HEK293T (cell line): ENCODE results near the gene MCM9.

Experiments used
- FOXA1 ChIP-seq: fragments of 450-650 bp; IDR thresholded peaks from 2 replicates; pipeline ENCODE4 v1.6.1; 2016; ENCODE audit warnings: mild to moderate bottlenecking
- FOXK2 ChIP-seq: fragments of 450-650 bp; IDR thresholded peaks from 2 replicates; pipeline ENCODE4 v1.6.1; 2016; ENCODE audit warnings: mild to moderate bottlenecking
- FOXM1 ChIP-seq: fragments of 450-650 bp; IDR thresholded peaks from 2 replicates; pipeline ENCODE4 v1.6.1; 2017; ENCODE audit warnings: mild to moderate bottlenecking, borderline replicate concordance
- HDGF ChIP-seq: fragments of 450-650 bp; IDR thresholded peaks from 2 replicates; pipeline ENCODE4 v1.6.1; 2017; ENCODE audit warnings: antibody characterized with exemption, borderline replicate concordance
- L3MBTL2 ChIP-seq: fragments of 450-650 bp; conservative IDR thresholded peaks from 2 replicates; pipeline ENCODE4 v1.6.1; 2016; ENCODE audit warnings: mild to moderate bottlenecking
- LEF1 ChIP-seq: fragments of 450-650 bp; IDR thresholded peaks from 2 replicates; pipeline ENCODE4 v1.6.1; 2017; ENCODE audit warnings: mild to moderate bottlenecking, borderline replicate concordance
- NFRKB ChIP-seq: fragments of 450-650 bp; IDR thresholded peaks from 2 replicates; pipeline ENCODE4 v1.6.1; 2016; ENCODE audit warnings: mild to moderate bottlenecking, moderate library complexity
- PKNOX1 ChIP-seq: fragments of 450-650 bp; IDR thresholded peaks from 2 replicates; pipeline ENCODE4 v1.6.1; 2016
- SP1 ChIP-seq: fragments of 450-650 bp; IDR thresholded peaks from 2 replicates; pipeline ENCODE4 v1.6.1; 2017
- TARDBP ChIP-seq: fragments of 450-650 bp; IDR thresholded peaks from 2 replicates; pipeline ENCODE4 v1.6.1; 2016
- ZNF384 ChIP-seq: fragments of 450-650 bp; IDR thresholded peaks from 2 replicates; pipeline ENCODE4 v1.6.1; 2016

GRCh38 chr6:118899948-118900347 is 35.0 kb downstream of the MCM9 start:
- no peak for TF ChIP-seq TARDBP
- no peak for TF ChIP-seq FOXK2
- TF ChIP-seq PKNOX1: no peak
- TF ChIP-seq LEF1: no peak
- TF ChIP-seq ZNF384: no peak
- no peak for TF ChIP-seq HDGF
- TF ChIP-seq FOXA1: no peak
- TF ChIP-seq L3MBTL2: no peak
- TF ChIP-seq SP1: no peak
- TF ChIP-seq NFRKB: no peak
- TF ChIP-seq FOXM1: no peak
